Endothelial cell of hepatic sinusoid (primary cell): ENCODE results near the gene CAMLG.
"Not testable (repeated sequence)": the region's sequence is repeated elsewhere in the genome, so short reads cannot be mapped to it uniquely, and the experiment has no call there.

Experiments
- in situ Hi-C: cut with HindIII; loops from 2 replicates; pipeline ENCODE4 v1.10.0; 2017; ENCODE audit warnings: low sequenced_read_pairs

CAMLG gene

GRCh38 chr5:134738133-134738962 is at the start of gene CAMLG:
Gene CAMLG (plus strand): TSS chr5:134738548. CDS start chr5:134738621, 73 bp downstream.
- in situ Hi-C loops: no loop called here

- in situ Hi-C loops: not testable (repeated sequence)
These were observed 48.2 kb upstream of the CAMLG start for GRCh38 chr5:134690144-134690543.

GRCh38 chr5:134692722-134693121 is 45.6 kb upstream of the CAMLG start:
- in situ Hi-C loops: no loop called here

GRCh38 chr5:134708301-134708700 is 30.0 kb upstream of the CAMLG start:
- in situ Hi-C loops: no loop called here

- in situ Hi-C loops: no loop called here
These were observed 24.2 kb upstream of the CAMLG start for GRCh38 chr5:134714120-134714519.

GRCh38 chr5:134714541-134714940 is 23.8 kb upstream of the CAMLG start:
- in situ Hi-C loops: no loop called here

GRCh38 chr5:134715466-134715865 is 22.9 kb upstream of the CAMLG start:
- in situ Hi-C loops: not testable (repeated sequence)

- in situ Hi-C loops: no loop called here
These were observed 13.5 kb upstream of the CAMLG start for GRCh38 chr5:134724872-134725271.

- in situ Hi-C loops: no loop called here
These were observed 5.5 kb upstream of the CAMLG start for GRCh38 chr5:134732819-134733218.

GRCh38 chr5:134735243-134735642 is 3.1 kb upstream of the CAMLG start:
- in situ Hi-C loops: no loop called here

GRCh38 chr5:134736173-134736812 is 2.1 kb upstream of the CAMLG start:
- in situ Hi-C loops: no loop called here

GRCh38 chr5:134738963-134739661 is 764 bp downstream of the CAMLG start:
- in situ Hi-C loops: no loop called here

GRCh38 chr5:134741052-134741451 is 2.7 kb downstream of the CAMLG start:
- in situ Hi-C loops: no loop called here

GRCh38 chr5:134742134-134742533 is 3.8 kb downstream of the CAMLG start:
- in situ Hi-C loops: no loop called here

- in situ Hi-C loops: no loop called here
These were observed 11.1 kb downstream of the CAMLG start for GRCh38 chr5:134749415-134749814.

GRCh38 chr5:134758176-134758503 is 19.8 kb downstream of the CAMLG start:
- in situ Hi-C loops: loop anchor here (5.0 kb wide), 1 partner anchor 81 kb away; no protein-coding TSS in a partner anchor

- in situ Hi-C loops: loop anchor here (5.0 kb wide), 1 partner anchor 81 kb away; no protein-coding TSS in a partner anchor
These were observed 20.4 kb downstream of the CAMLG start, which contains the start of gene DDX46 for GRCh38 chr5:134758504-134759341. Gene DDX46 (plus strand): TSS chr5:134758779. CDS start chr5:134758939, 160 bp downstream.

GRCh38 chr5:134767528-134768291 is 29.4 kb downstream of the CAMLG start:
- in situ Hi-C loops: not testable (repeated sequence)

- in situ Hi-C loops: no loop called here
These were observed 30.9 kb downstream of the CAMLG start for GRCh38 chr5:134769206-134769605.
